Neural cell (in vitro differentiated cells): Measurements from ENCODE around the gene MUCL1.

Experiments
- CTCF ChIP-seq: fragments of 450-650 bp; IDR thresholded peaks from 2 replicates; pipeline ENCODE4 v1.5.1; 2014; ENCODE audit warnings: antibody characterized with exemption, mild to moderate bottlenecking, moderate library complexity; ENCODE audit not compliant: poor library complexity, severe bottlenecking
- EZH2 ChIP-seq: fragments of 200-600, 300-800 bp; shearing (Covaris generic), sonication (generic); IDR thresholded peaks from 2 replicates; pipeline ENCODE4 v1.6.1; 2014; ENCODE audit warnings: antibody characterized with exemption, low read length, borderline replicate concordance, mild to moderate bottlenecking; ENCODE audit not compliant: insufficient read depth, poor library complexity, severe bottlenecking
- POLR2AphosphoS5 ChIP-seq: IDR thresholded peaks from 2 replicates; pipeline ENCODE4 v1.6.1; 2012
- SMC3 ChIP-seq: fragments of 450-650 bp; conservative IDR thresholded peaks from 2 replicates; pipeline ENCODE4 v1.6.1; 2014; ENCODE audit warnings: antibody characterized with exemption, mild to moderate bottlenecking, moderate library complexity; ENCODE audit not compliant: poor library complexity

DNA sequence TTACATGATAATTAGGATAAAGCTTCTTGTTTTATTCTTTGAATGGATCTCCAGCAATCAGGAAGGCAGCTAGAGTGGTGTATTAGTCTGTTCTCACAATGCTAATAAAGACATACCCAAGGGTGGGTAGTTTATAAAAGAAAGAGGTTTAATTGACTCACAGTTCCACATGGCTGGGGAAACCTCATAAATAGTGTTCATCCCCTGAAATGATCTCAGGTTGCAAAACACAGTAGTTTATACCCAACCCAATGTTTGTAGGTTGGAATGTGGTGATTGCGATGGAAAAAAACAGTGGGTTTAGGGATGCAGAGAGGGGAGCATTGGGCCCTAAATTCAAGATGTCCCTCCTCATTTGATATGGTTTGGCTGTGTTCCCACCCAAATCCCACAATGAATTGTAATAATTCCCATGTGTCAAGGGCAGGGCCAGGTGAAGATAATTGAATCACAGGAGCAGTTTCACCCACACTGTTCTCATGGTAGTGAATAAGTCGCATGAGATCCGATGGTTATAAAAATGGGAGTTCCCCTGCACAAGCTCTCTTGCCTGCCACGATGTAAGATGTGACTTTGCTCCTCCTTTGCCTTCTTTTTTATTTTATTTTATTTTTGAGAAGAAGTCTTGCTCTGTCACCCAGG lies 11.5 kb downstream of the MUCL1 start:
- no peak for TF ChIP-seq POLR2AphosphoS5
- TF ChIP-seq CTCF: no peak
- TF ChIP-seq EZH2: no peak
- no peak for TF ChIP-seq SMC3
